H1 (cell line): ENCODE results near the gene TAAR1. TPM values are rescaled to one million over a fixed set of nuclear protein-coding genes. Genes with fewer than 3 reads are reported as not detected.

ENCODE experiments used
- ATF3 ChIP-seq: IDR thresholded peaks from 2 replicates; pipeline ENCODE4 v1.6.1; 2011; ENCODE audit warnings: low read depth, mild to moderate bottlenecking, low read length; ENCODE audit not compliant: insufficient read depth
- E2F6 ChIP-seq: IDR thresholded peaks from 2 replicates; pipeline ENCODE4 v1.6.1; 2012; ENCODE audit warnings: inconsistent platforms
- POLR2A ChIP-seq, 2 experiments: IDR thresholded peaks; 1 replicate in 1 of 2; 2 replicates in 1 of 2; pipeline ENCODE4 v1.6.1; 2011; ENCODE audit warnings: low read depth in 2 of 2, low read length in 2 of 2, mild to moderate bottlenecking in 2 of 2; ENCODE audit errors: control extremely low read depth in 1 of 2
- polyA plus RNA-seq, 7 experiments: library from polyadenylated mRNA; depleted of rRNA in 3 of 7; stranded (reverse) in 5 of 7; unstranded in 2 of 7; fragments of >200 nt in 5 of 7; fragments of 200-250 nt in 2 of 7; gene quantifications; 1 replicate in 5 of 7; 2 replicates in 1 of 7; 4 replicates in 1 of 7; pipeline versions ENCODE4 v1.2.1 to v1.2.3, GENCODE V29; 2011 to 2013; ENCODE audit warnings: missing spikeins in 2 of 7, mixed read lengths in 2 of 7
- total RNA-seq: library from RNA; stranded (reverse); fragmentation: NEBNext Ultra II Directional; extraction: Animal tissue kit (Norgen Biotek cat#: 25700); gene quantifications from 2 replicates; pipeline ENCODE4 v1.2.1, GENCODE V29; 2021

The TAAR1 gene
- total and polyA plus RNA-seq, 2 of the 8 experiments (the other 6 are each of a cell fraction or from before 2014, with no cell fraction given): not detected

GRCh38 chr6:132686531-132686930 is 27.5 kb upstream of the TAAR1 start (continued):
- no peak for TF ChIP-seq ATF3
- TF ChIP-seq E2F6: no peak
- no peak for TF ChIP-seq POLR2A (IDR thresholded peaks at IDR 0.05; ENCODE audit: control extremely low read depth in 1 of 2, low read depth in 2 of 2, low read length in 2 of 2)
- TF ChIP-seq, all 59 proteins: peak for 0
